NCI-H2227 (cell line): Measurements from ENCODE around the gene SLC17A5.
"Not testable (repeated sequence)": the region's sequence is repeated elsewhere in the genome, so short reads cannot be mapped to it uniquely, and the experiment has no call there.

Experiments
- DNase-seq: peaks from one replicate; lab custom pipeline; 2025; ENCODE audit not compliant: unreplicated experiment; lab: John Stamatoyannopoulos, UW

The SLC17A5 gene

GRCh38 chr6:73569121-73569520 lies 84.7 kb downstream of the SLC17A5 start:
- DNase-seq, result no peak

GRCh38 chr6:73566954-73567591 lies 86.7 kb downstream of the SLC17A5 start:
- no peak for DNase-seq

DNA sequence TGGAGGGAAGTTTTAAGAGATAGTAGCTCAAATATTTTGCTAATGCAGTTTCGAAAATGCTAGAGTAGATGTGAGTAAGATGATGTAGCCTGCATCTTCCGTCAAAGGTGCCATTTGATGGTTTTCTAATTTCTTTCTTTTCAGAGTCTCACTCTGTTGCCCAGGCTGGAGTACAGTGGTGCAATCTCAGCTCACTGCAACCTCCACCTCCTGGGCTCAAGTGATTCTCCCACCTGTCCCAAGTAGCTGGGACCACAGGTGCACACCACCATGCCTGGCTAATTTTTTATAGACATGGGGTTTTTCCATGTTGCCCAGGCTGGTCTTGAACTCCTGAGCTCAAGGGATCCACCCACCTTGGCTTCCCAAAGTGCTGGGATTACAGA lies 87.3 kb downstream of the SLC17A5 start:
- DNase-seq, result not testable (repeated sequence)

- no peak for DNase-seq
Observed at GRCh38 chr6:73565767-73566485, 87.9 kb downstream of the SLC17A5 start.

DNA sequence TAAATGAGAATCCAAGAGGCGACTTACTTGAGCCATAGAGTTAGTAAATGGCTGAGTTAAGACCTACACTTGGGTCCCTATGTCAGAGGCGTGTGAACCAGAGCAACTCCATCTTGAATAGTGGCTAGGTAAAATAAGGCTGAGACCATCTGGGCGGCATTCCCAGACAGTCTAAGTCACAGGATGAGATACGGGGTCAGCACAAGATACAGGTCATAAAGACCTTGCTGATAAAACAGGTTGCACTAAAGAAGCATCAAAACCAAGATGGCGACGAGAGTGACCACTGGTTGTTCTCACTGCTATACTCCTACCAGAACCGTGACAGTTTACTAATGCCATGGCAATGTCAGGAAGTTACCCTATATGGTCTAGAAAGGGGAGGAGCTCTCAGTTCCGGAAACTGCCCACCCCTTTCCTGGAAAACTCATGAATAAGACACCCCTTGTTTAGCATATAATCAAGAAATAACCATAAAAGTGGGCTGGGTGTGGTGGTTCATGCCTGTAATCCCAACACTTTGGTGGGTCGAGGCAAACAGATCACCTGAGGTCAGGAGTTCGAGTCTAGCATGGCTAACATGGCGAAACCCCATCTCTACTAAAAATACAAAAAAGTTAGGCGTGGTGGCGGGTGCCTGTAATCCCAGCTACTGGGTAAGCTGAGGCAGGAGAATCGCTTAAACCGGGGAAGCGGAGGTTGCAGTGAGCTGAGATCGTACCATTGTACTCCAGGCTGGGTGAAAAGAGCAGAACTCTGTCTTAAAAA lies 89.0 kb downstream of the SLC17A5 start:
- no peak for DNase-seq

- DNase-seq, result no peak
Observed at GRCh38 chr6:73562558-73562957, 91.2 kb downstream of the SLC17A5 start.

DNA sequence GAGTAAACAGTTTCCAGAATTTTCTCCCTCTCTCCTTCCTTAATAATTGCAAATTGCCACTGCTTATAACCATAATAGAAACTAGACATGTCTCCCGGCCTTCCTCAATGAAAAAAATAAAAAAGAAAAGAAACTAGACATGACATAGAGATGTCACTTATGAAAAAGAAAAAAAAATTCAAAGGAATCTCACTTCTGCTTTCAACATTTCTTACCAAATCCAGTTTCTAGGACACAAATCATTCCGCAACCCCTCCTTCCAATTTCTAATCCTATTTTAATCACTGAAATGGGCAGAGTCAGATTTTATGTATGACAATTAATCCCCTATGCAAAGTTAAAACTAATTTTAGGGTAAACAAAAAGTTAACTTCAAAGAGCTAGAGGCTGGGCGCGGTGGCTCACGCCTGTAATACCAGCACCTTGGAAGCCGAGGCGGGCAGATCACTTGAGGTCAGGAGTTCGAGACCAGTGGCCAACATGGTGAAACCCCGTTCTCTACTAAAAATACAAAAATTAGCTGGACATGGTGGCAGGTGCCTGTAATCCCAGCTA lies 92.9 kb downstream of the SLC17A5 start:
- no peak for DNase-seq

GRCh38 chr6:73560182-73560732 lies 93.5 kb downstream of the SLC17A5 start:
- DNase-seq, result no peak

DNA sequence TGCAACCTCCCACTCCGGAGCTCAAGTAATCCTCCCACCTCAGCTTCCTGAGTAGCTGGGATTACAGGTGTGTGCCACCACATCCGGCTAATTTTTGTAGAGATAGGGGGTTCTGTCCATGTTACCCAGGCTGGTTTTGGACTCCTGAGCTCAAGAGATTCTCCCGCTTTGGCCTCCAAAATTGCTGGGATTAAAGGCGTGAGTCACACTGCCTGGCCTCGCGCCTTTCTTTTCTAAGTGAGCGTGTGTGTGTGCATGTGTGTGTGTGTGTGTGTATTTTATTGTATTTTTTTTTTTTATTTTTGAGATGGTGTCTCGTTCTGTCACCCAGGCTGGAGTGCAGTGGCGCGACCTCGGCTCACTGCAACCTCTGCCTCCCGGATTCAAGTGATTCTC lies 94.4 kb downstream of the SLC17A5 start:
- not testable (repeated sequence) for DNase-seq

- no peak for DNase-seq
Observed at GRCh38 chr6:73558624-73559398, 95.0 kb downstream of the SLC17A5 start.

DNA sequence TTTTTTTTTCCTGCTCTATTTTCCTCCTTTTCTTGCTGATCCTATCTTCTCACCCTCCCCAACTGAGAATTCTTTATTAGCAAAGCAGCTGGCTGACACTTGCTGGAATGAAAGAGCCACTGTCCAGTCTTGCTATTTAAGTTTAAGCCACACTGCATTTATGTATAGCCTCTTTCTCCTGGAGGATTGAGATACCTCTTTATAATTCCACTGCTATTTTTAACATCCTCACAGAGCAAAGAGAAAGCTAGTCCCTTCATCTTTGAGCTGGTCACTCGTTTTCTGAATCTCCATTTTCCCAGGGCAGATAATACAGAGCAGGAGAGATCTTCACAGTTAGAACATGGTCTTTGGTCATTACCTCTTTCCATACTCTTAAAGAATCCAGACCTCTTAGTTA lies 97.0 kb downstream of the SLC17A5 start:
- no peak for DNase-seq

- DNase-seq, result not testable (repeated sequence)
Observed at GRCh38 chr6:73555380-73555949, 98.3 kb downstream of the SLC17A5 start.

- not testable (repeated sequence) for DNase-seq
Observed at GRCh38 chr6:73551115-73551514, 102.7 kb downstream of the SLC17A5 start.

DNA sequence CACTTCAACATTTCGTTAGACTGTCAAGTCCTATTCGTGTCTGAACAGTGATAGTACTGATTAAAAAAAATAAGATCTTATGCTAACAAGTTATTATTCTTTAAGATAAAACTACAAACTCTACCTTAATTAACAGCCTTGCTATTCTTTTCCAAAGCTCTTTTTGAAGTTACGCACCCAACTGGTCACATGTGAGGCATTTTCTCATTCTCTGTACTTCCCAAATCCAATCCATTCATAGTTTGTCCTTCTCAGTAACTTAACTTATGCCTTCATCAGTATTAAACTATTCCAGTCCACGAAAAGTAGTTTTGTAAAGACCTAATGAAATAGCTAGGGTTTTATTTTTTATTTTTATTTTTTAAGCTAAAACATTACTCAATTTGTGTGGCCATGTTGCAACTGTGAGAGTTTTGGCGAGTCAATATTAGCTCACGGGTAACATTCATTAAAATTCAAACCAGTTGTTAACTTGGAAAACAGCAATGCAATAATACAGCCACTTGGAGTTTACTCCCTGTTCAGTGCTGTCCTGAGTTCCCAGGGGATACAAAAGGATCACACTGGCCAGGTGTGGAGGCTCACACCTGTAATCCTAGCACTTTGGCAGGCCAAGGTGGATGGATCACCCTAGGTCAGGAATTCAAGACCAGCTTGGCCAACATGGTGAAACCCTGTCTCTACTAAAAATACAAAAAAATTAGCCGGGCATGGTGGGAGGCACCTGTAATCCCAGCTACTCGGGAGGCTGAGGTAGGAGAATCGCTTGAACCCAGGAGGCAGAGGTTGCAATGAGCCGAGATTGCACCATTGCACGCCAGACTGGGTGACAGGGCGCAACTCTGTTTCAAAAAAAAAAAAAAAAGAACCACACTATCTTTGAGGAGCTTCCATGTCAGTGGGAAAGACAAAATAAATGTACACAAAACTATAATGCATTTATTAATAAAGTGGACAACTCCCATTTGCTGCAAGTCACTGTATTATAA lies 105.0 kb downstream of the SLC17A5 start:
- DNase-seq, result no peak

GRCh38 chr6:73547036-73547435 lies 106.8 kb downstream of the SLC17A5 start:
- DNase-seq, result no peak
